ENCODE measurements around the gene FAM83B.
"Not testable (repeated sequence)": the region's sequence is repeated elsewhere in the genome, so short reads cannot be mapped to it uniquely, and the experiment has no call there.

The FAM83B gene, protein sequence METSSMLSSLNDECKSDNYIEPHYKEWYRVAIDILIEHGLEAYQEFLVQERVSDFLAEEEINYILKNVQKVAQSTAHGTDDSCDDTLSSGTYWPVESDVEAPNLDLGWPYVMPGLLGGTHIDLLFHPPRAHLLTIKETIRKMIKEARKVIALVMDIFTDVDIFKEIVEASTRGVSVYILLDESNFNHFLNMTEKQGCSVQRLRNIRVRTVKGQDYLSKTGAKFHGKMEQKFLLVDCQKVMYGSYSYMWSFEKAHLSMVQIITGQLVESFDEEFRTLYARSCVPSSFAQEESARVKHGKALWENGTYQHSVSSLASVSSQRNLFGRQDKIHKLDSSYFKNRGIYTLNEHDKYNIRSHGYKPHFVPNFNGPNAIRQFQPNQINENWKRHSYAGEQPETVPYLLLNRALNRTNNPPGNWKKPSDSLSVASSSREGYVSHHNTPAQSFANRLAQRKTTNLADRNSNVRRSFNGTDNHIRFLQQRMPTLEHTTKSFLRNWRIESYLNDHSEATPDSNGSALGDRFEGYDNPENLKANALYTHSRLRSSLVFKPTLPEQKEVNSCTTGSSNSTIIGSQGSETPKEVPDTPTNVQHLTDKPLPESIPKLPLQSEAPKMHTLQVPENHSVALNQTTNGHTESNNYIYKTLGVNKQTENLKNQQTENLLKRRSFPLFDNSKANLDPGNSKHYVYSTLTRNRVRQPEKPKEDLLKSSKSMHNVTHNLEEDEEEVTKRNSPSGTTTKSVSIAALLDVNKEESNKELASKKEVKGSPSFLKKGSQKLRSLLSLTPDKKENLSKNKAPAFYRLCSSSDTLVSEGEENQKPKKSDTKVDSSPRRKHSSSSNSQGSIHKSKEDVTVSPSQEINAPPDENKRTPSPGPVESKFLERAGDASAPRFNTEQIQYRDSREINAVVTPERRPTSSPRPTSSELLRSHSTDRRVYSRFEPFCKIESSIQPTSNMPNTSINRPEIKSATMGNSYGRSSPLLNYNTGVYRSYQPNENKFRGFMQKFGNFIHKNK

DNA sequence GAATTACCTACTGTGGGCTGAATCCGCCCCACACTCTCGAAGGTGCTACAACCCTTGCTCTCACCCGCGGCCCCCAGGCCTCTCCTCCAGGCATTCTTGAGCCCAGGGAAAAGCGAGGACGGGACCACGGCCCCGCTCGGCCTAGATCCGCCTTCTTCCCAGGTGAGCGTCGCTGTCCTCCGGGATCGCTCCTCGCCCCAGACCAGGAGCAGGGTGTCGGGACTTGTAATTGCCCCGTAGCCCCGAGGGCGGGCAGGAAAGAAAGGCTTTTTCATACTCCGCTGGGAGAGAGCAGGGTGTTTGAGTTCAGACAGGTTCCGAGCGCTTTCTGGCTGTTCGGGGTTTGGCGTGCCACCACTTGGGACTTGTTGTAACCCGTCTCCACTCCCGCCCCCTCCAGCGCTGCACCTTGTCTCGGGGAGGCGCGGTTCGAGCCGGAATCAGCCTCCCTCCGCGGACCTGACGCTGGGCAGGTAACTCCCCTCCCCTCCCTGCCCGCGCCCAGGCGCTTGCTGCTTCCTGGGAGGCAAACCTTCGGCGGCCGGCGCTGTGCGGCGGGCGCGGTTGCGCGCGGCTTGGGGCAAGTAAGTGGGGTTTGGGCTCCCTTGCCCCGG lies at the start of gene FAM83B:
Gene FAM83B, plus strand, starts transcription at position 529 of the 614 bp plus-strand sequence. CDS start 23,476 bp downstream, outside the sequence.
- DNase-seq: peak; percentile 61

- not testable (repeated sequence) for DNase-seq
Measured at GRCh38 chr6:54796918-54797317, 49.7 kb upstream of the FAM83B start.

DNA sequence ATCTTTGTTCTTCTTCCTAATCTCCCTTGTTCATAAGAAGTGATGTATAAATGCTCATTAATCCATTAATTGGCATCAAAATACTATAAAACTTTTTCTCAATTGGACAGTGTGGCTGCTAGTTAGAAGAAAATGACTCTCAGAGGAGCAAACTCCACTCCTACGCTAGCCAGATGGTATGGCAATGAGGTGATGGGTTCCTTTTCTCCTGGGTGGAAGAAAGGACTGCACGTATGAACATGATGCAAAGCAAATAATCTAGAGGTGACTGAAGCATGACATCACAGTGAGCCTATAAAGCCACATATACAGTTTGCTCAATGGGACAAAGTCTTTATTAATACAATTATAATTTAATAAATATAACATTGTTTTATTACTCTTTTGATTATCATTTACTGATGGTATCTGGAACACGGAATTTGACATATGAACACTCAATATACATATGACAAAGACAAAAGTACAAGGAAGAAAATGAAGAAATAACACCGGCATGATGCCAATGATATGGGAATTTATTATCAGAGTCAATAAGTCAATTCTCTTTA lies 46.4 kb upstream of the FAM83B start:
- DNase-seq: no peak

GRCh38 chr6:54801244-54801643 lies 45.3 kb upstream of the FAM83B start:
- no peak for DNase-seq

DNA sequence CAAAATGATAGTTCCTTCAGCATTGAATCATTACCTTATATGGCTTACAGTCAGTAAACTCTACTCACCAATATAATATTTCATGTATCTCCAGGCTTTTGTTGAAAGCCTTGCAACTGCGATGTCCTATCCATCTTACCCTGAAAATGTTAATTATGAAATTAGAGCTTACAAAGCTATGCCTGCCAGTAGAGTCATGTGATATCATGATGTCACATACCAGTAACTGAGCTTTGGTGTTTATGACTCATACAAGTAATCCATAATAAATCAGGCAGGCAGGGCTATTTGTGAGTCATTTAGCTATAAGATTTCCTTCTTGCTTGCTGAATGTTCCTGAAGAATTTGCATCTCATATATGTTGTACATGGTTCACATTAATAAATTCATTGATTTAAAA lies 44.9 kb upstream of the FAM83B start:
- no peak for DNase-seq

- no peak for DNase-seq
Measured at GRCh38 chr6:54802775-54803634, 43.6 kb upstream of the FAM83B start.

DNA sequence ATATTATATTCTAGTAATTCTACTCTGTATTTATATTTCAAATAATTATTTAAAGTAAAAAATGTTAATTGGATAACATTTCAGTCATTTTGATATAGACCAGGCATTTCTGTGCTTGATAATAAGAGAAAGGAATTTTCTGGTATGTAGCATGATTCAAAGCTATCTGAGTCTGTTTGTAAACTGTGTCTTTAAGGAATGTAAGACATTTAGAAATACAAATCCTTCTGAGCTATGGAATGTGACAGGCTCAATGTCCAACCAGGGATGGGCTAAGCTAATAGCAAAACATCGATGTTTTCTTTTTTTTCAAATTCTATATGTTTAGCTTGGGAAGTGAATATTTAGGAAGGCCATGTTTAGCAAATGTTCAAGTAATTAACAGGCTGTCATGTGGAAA lies 41.5 kb upstream of the FAM83B start:
- DNase-seq: no peak

- DNase-seq: no peak
Measured at GRCh38 chr6:54810147-54810546, 36.4 kb upstream of the FAM83B start.

DNA sequence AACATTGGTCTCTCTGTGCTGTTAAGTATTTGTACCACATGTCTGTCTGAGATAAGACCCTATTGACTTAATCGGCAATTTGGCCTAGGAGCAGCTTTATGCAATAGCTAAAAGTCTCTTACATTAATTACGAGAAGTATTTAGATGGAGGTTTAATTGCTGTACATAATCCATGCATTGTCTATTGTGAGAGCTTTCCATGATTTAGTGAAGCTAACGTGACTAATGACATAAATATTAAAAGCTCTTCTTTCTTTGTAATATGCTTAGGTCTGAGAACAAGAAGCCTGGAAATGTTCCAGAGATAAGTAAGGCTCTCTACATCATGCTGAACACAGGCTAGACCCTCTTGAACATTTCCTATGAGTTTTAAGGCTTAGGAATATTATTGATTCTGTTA lies 32.7 kb upstream of the FAM83B start:
- peak; percentile 21 for DNase-seq

GRCh38 chr6:54817236-54817635 lies 29.3 kb upstream of the FAM83B start:
- no peak for DNase-seq

DNA sequence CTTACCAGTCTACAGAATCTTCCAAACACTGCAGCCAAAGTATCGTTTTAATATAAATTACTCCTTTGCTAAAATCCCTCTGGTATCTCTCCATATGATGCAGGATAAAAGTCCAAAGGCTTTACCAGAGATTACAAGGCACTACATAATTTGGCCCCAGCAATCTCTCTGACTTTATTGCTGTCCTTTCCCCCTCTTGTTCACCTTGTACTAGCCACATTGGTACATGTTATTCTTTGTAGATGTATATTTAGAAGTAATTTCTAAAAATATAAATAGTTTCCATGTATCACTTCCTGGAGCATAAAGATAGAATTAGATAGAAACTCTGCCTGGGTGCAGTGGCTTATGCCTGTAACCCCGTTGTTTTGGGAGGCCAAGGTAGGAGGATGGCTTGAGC lies 28.7 kb upstream of the FAM83B start:
- no peak for DNase-seq

- not testable (repeated sequence) for DNase-seq
Measured at GRCh38 chr6:54824225-54824624, 22.3 kb upstream of the FAM83B start.

DNA sequence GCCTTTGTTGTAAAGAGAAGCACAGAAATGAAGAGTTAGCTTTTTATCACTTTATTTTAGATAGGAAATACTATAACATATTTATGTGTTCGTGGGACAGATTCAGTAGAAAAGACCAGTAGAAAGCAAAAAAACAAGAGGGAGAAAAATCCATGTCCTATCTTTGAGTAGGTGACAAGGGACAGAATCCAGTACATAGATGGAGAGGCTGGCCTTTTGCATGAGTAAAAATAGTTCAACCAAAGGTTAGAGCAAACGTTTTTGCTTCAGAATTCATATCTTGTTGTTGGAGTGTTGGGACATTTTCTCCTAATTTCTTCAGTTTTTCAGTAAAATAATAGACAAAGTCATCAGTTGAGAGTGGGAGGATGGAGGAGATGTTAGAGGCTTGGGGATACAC lies 19.6 kb upstream of the FAM83B start:
- no peak for DNase-seq

DNA sequence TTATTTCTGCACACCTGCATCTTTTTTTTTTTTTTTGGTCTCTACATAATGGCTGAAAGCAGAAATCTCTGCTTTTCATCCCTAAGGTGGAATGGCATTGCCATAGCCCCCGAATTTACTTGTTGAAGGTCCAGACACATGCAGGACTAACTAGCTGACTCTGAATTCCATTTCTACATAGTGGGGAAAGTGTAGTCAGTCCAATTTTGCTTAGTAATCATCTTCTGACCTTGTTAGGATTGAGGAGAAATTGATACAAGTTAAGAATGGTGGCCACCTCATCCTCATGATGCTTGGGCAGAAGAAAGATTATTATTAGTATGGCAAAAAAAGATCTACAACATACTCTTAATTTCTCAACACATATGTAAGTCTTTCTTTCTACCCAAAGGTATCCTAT lies 16.4 kb upstream of the FAM83B start:
- no peak for DNase-seq

DNA sequence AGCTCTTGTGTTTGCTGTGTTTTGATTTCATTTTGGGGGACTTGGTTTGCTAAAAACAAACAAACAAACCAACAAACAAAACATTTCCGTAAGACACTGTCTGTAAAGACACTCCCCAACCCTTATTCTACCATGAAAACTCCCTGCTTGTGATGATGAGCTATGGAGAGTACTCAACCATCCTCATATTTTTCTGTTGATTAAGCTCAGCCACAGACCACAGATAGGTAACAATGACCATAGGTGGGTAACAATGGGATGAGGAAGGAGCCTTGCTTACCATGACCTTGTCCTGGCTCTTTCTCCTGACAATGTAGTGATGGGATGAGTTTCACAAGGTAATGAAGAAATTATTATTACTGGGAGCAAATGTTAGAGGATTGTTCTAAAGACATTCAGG lies 11.4 kb upstream of the FAM83B start:
- DNase-seq: no peak

DNA sequence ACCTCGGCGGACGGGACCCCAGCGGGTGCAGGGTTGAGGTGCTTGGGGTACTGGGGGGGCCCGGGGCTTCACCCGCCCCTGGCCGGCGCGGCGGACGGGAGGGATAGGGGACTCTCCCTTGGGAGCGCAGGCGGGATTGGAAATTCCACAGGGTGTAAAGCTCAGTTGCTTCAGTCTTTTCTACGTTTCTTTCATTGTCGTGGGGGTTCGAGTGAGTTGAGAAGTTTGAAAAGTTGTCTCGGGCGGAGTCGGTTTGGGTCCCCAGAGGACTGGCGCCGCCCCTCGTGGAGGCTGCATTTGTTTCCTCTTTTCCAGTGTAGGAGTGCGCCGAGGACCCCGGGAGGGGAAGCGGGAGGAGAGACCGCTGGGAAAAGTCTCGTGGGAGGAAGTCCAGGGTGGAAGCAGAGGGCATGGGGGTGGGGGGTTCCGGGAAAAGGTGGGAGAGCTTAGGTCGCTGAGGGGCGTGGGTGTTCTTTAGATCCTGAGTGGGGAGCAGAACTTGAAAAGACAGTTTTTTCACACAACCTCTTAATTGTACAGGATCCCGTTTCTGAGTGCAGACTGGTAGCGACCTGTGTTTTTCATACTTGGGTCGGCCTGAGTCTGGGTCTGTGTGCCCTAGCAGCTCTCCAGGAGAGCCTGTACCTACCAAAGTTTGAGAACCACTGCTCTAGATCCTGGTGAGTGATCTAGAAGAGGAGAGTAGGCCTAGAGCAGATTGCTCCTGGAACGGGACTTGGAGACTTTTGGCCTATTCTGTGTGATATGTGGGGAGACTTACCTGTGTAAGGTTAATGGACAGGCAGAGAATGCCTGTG lies 495 bp downstream of the FAM83B start:
- no peak for DNase-seq

DNA sequence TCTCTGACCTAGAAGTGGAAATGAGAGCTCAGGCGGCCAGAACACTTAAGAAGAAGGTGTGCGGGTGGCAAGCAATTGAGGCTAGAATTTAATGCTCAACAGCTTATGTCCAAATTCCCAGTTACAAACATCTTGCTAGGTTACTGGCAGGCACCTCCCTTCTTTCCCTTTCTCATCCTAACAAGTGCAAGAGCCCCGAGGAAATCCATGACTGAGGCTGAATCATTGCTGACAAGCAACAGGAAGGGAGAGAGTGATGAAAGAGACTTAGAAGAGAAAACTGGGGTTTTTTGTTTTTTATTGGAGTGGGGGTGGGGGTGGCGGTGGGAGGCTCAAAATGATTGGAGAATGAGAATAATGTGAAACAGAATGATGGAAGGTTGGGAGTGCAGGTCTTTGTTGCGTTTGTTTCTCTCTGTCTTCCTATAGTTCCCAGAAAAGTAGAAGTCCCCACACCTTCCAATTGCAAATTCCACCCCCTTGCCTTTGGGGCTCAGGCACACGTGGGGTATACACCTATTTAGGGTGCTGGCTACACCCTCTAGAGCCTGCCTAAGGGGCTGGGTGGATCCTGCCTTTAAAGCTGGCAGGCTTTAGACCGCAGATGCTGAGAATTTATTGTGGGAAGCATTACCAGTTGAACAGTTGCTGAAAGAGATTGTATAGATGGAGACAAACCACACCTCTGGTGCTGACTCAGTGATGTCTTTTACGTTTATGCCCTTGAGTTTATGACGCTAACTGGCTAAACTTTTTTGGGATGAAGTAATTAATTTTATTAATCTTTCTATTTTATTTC lies 1.4 kb downstream of the FAM83B start:
- no peak for DNase-seq

GRCh38 chr6:54850114-54850513 lies 3.5 kb downstream of the FAM83B start:
- no peak for DNase-seq

- DNase-seq: peak; percentile 71
Measured at GRCh38 chr6:54856129-54856528, 9.6 kb downstream of the FAM83B start.

- DNase-seq: no peak
Measured at GRCh38 chr6:54860132-54860531, 13.6 kb downstream of the FAM83B start.
